SH-SY5Y (cell line): ENCODE measurements around the gene SPATA31D1.

Experiments used
- GATA2 ChIP-seq: IDR thresholded peaks from 2 replicates; pipeline ENCODE4 v1.6.1; 2011; ENCODE audit warnings: mild to moderate bottlenecking, low read depth, low read length
- GATA3 ChIP-seq: IDR thresholded peaks from 2 replicates; pipeline ENCODE4 v1.6.1; 2011; ENCODE audit warnings: low read depth, mild to moderate bottlenecking, low read length, moderate library complexity

GRCh38 chr9:82036086-82036485 lies 47.5 kb downstream of the SPATA31D1 start:
- TF ChIP-seq GATA3 (no peak), GATA2 (no peak)
